GM19099 (cell line): ENCODE measurements around the gene CLIC4.

Source experiments
- POLR2A ChIP-seq: IDR thresholded peaks from 3 replicates; pipeline ENCODE4 v1.6.1; 2011; ENCODE audit warnings: low read depth; ENCODE audit not compliant: insufficient read length; ENCODE audit errors: extremely low read depth

CLIC4 gene

GRCh38 chr1:24714859-24715520 lies 30.3 kb upstream of the CLIC4 start:
- no peak for TF ChIP-seq POLR2A

- TF ChIP-seq POLR2A: no peak
Measured at GRCh38 chr1:24715658-24716057, 29.6 kb upstream of the CLIC4 start.

GRCh38 chr1:24717887-24718650 lies 27.2 kb upstream of the CLIC4 start:
- no peak for TF ChIP-seq POLR2A

GRCh38 chr1:24720152-24720551 lies 25.1 kb upstream of the CLIC4 start:
- TF ChIP-seq POLR2A: no peak

- no peak for TF ChIP-seq POLR2A
Measured at GRCh38 chr1:24721533-24721932, 23.7 kb upstream of the CLIC4 start.

- TF ChIP-seq POLR2A: no peak
Measured at GRCh38 chr1:24724345-24725208, 20.7 kb upstream of the CLIC4 start.

- no peak for TF ChIP-seq POLR2A
Measured at GRCh38 chr1:24725209-24725651, 20.0 kb upstream of the CLIC4 start.

GRCh38 chr1:24726741-24727140 lies 18.5 kb upstream of the CLIC4 start:
- TF ChIP-seq POLR2A: no peak

- TF ChIP-seq POLR2A: no peak
Measured at GRCh38 chr1:24727501-24728216, 17.6 kb upstream of the CLIC4 start.

GRCh38 chr1:24728982-24729381 lies 16.3 kb upstream of the CLIC4 start:
- no peak for TF ChIP-seq POLR2A

- TF ChIP-seq POLR2A: no peak
Measured at GRCh38 chr1:24732186-24732885, 12.9 kb upstream of the CLIC4 start.

- no peak for TF ChIP-seq POLR2A
Measured at GRCh38 chr1:24735156-24735508, 10.1 kb upstream of the CLIC4 start.

GRCh38 chr1:24735509-24736375 lies 9.5 kb upstream of the CLIC4 start:
- TF ChIP-seq POLR2A: no peak
